SH-SY5Y (cell line): Measurements from ENCODE around the gene GPC5.

ENCODE experiments used
- GATA2 ChIP-seq: IDR thresholded peaks from 2 replicates; pipeline ENCODE4 v1.6.1; 2011; ENCODE audit warnings: mild to moderate bottlenecking, low read depth, low read length
- GATA3 ChIP-seq: IDR thresholded peaks from 2 replicates; pipeline ENCODE4 v1.6.1; 2011; ENCODE audit warnings: low read depth, mild to moderate bottlenecking, low read length, moderate library complexity

DNA sequence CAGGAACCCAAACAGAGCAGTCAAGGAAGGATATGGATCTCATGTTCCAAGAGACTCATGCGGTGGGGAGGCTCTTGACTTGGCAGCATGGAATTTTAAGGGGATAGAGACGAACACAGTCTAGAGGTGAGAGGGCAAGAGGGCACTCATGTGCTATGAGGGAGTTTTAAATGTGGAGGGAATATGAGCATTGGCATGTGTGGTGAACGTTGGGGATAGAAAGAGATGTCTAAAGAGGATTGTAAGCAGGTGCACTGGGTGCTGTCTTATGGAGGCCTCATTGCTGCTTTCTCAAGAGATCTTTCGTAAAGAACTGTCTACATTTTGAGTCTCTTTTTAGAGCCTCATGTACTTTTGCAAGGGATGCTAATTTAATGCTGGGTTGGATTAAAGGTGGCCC lies 1227.9 kb downstream of the GPC5 start:
- no peak for TF ChIP-seq GATA2
- no peak for TF ChIP-seq GATA3
